NCI-H345 treated with DMSO at 0.1 percent for 48 hours (cell line): ENCODE results near the gene WDR1.

Source experiments
- DNase-seq: peaks from one replicate; lab custom pipeline; 2025; ENCODE audit not compliant: unreplicated experiment; lab: John Stamatoyannopoulos, UW

Gene WDR1

GRCh38 chr4:10116569-10117358 is at the start of gene WDR1:
TSS of gene WDR1 (minus strand) at chr4:10116799. CDS start at chr4:10116666, 133 bp downstream.
- peak; percentile 45 for DNase-seq

- DNase-seq: no peak
Observed at GRCh38 chr4:10164877-10165283, 48.3 kb upstream of the WDR1 start.

- no peak for DNase-seq
Observed at GRCh38 chr4:10163296-10163695, 46.7 kb upstream of the WDR1 start.

GRCh38 chr4:10162341-10163000 is 45.9 kb upstream of the WDR1 start:
- DNase-seq: no peak

GRCh38 chr4:10161840-10162239 is 45.2 kb upstream of the WDR1 start:
- no peak for DNase-seq

GRCh38 chr4:10161146-10161545 is 44.5 kb upstream of the WDR1 start:
- no peak for DNase-seq

- DNase-seq: no peak
Observed at GRCh38 chr4:10160281-10160856, 43.8 kb upstream of the WDR1 start.

GRCh38 chr4:10159671-10160070 is 43.1 kb upstream of the WDR1 start:
- DNase-seq: no peak

- no peak for DNase-seq
Observed at GRCh38 chr4:10158333-10158942, 41.8 kb upstream of the WDR1 start.

GRCh38 chr4:10157478-10158332 is 41.1 kb upstream of the WDR1 start:
- DNase-seq: no peak

GRCh38 chr4:10154241-10154640 is 37.6 kb upstream of the WDR1 start:
- DNase-seq: no peak

GRCh38 chr4:10153161-10153560 is 36.6 kb upstream of the WDR1 start:
- DNase-seq: no peak

GRCh38 chr4:10151182-10151581 is 34.6 kb upstream of the WDR1 start:
- no peak for DNase-seq

- DNase-seq: no peak
Observed at GRCh38 chr4:10144966-10145365, 28.4 kb upstream of the WDR1 start.

- no peak for DNase-seq
Observed at GRCh38 chr4:10144479-10144878, 27.9 kb upstream of the WDR1 start.

GRCh38 chr4:10143171-10143570 is 26.6 kb upstream of the WDR1 start:
- no peak for DNase-seq

GRCh38 chr4:10140866-10141759 is 24.5 kb upstream of the WDR1 start:
- DNase-seq: no peak

- no peak for DNase-seq
Observed at GRCh38 chr4:10139518-10139917, 22.9 kb upstream of the WDR1 start.

- no peak for DNase-seq
Observed at GRCh38 chr4:10135260-10135659, 18.7 kb upstream of the WDR1 start.

- DNase-seq: no peak
Observed at GRCh38 chr4:10134141-10134540, 17.5 kb upstream of the WDR1 start.
